Hematopoietic multipotent progenitor cell treated with erythropoietin and hydrocortisone succinate and interleukin-3 and kit ligand, for 6 days (in vitro differentiated cells): ENCODE measurements around the gene CNTNAP2.

Experiments used
- DNase-seq: peaks from one replicate; pipeline ENCODE4 v3.0.0-alpha.2; 2015

Gene CNTNAP2

GRCh38 chr7:147170341-147171012 lies 1053.9 kb downstream of the CNTNAP2 start:
- no peak for DNase-seq

GRCh38 chr7:147171013-147171391 lies 1054.4 kb downstream of the CNTNAP2 start:
- no peak for DNase-seq

- no peak for DNase-seq
Measured at GRCh38 chr7:147173883-147174282, 1057.3 kb downstream of the CNTNAP2 start.

- no peak for DNase-seq
Measured at GRCh38 chr7:147182874-147183273, 1066.3 kb downstream of the CNTNAP2 start.

GRCh38 chr7:147183276-147183675 lies 1066.7 kb downstream of the CNTNAP2 start:
- DNase-seq: no peak

- no peak for DNase-seq
Measured at GRCh38 chr7:147188467-147188866, 1071.9 kb downstream of the CNTNAP2 start.

- no peak for DNase-seq
Measured at GRCh38 chr7:147193476-147193875, 1076.9 kb downstream of the CNTNAP2 start.

GRCh38 chr7:147196481-147196880 lies 1079.9 kb downstream of the CNTNAP2 start:
- DNase-seq: no peak

GRCh38 chr7:147197006-147197405 lies 1080.4 kb downstream of the CNTNAP2 start:
- no peak for DNase-seq

GRCh38 chr7:147199868-147200267 lies 1083.3 kb downstream of the CNTNAP2 start:
- no peak for DNase-seq

- no peak for DNase-seq
Measured at GRCh38 chr7:147207988-147208387, 1091.4 kb downstream of the CNTNAP2 start.

- no peak for DNase-seq
Measured at GRCh38 chr7:147231275-147231674, 1114.7 kb downstream of the CNTNAP2 start.

GRCh38 chr7:147235645-147236382 lies 1119.2 kb downstream of the CNTNAP2 start:
- no peak for DNase-seq

- no peak for DNase-seq
Measured at GRCh38 chr7:147240468-147240867, 1123.9 kb downstream of the CNTNAP2 start.

- peak; percentile 81 for DNase-seq
Measured at GRCh38 chr7:147245274-147245673, 1128.7 kb downstream of the CNTNAP2 start.

- DNase-seq: peak; percentile 4
Measured at GRCh38 chr7:147249956-147250355, 1133.4 kb downstream of the CNTNAP2 start.

GRCh38 chr7:147251751-147252325 lies 1135.2 kb downstream of the CNTNAP2 start:
- DNase-seq: no peak

GRCh38 chr7:147261693-147262092 lies 1145.1 kb downstream of the CNTNAP2 start:
- no peak for DNase-seq

- no peak for DNase-seq
Measured at GRCh38 chr7:147265528-147265927, 1148.9 kb downstream of the CNTNAP2 start.

- no peak for DNase-seq
Measured at GRCh38 chr7:147276106-147276505, 1159.5 kb downstream of the CNTNAP2 start.

- DNase-seq: no peak
Measured at GRCh38 chr7:147276783-147277370, 1160.3 kb downstream of the CNTNAP2 start.

- no peak for DNase-seq
Measured at GRCh38 chr7:147279514-147279913, 1162.9 kb downstream of the CNTNAP2 start.

GRCh38 chr7:147279964-147280374 lies 1163.4 kb downstream of the CNTNAP2 start:
- DNase-seq: no peak

GRCh38 chr7:147282204-147282603 lies 1165.6 kb downstream of the CNTNAP2 start:
- DNase-seq: no peak
